Epithelial cell of umbilical artery (primary cell): ENCODE data around the gene NAA16. TPM values are rescaled to one million over a fixed set of nuclear protein-coding genes. Genes with fewer than 3 reads are reported as not detected.

Experiments used
- total RNA-seq: library from RNA; depleted of rRNA; stranded (reverse); fragments of >200 nt; gene quantifications from 2 replicates; pipeline ENCODE4 v1.2.3, GENCODE V29; 2014

The NAA16 gene
- total RNA-seq = 7.1 and 12.0 TPM in 2 replicates

GRCh38 chr13:41310963-41311405 lies at the start of gene NAA16:
NAA16 (plus strand) TSS chr13:41311267; CDS start chr13:41311529, 262 bp downstream.

DNA sequence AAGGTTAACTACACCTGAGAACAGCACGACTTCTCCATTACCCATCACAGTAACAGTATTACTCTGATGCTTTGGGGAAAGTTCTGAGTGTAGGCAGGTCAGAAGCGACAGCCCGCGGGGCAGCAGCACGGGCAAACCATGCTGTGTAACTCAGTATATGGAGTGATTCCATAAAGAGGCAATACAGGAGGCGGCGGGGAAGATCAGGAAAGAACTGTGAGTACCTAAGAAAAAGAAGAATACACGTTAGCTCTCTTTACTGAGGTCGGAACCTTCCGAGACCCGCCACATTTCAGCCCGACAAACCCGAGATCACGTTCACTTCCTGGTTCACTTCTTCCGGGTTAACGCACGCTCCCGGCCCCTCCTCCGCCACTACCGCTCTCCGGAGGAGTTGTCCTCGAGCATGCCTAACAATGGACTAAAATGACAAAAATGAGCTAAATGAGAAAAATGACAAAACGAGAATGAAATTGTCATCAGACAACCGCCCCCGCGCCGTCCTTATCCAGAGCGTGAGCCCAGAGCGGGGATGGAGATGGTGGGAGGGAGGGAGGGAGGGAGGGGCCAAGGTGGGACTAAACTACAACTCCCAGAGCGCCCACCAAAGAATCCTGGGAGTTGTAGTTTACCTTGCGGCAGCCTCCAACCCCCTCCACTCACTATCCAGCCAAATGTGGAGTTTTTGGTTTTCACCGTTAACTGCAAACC lies 47.7 kb upstream of the NAA16 start, which contains the start of gene MTRF1:
Gene MTRF1, minus strand, starts transcription at position 316 of the 711 bp plus-strand sequence. CDS start 2,669 bp downstream, outside the sequence.

Other genes starting within 250 kb of the NAA16 start
- 8.4 and 9.4 TPM in 2 replicates for gene WBP4, start 249.8 kb upstream of the NAA16 start, total RNA-seq
- gene KBTBD6, start 178.5 kb upstream of the NAA16 start, total RNA-seq = 8.8 and 12.9 TPM in 2 replicates
- 5.2 and 7.9 TPM in 2 replicates for gene KBTBD7, start 116.7 kb upstream of the NAA16 start, total RNA-seq
- 10.1 and 15.3 TPM in 2 replicates for gene MTRF1, start 47.7 kb upstream of the NAA16 start, total RNA-seq
- gene RGCC, start 146.3 kb downstream of the NAA16 start, total RNA-seq = 18.5 and 34.8 TPM in 2 replicates